B cell (primary cell): ENCODE results near the gene HOXA5. TPM values are rescaled to one million over a fixed set of nuclear protein-coding genes. Genes with fewer than 3 reads are reported as not detected.

ENCODE experiments used
- ATAC-seq: fragments of 200-7000 bp; cut with Tn5 transposase; one replicate; pipeline ENCODE4 v1.10.0; 2021; ENCODE audit warnings: low read depth, mild to moderate bottlenecking, moderate number of reproducible peaks, moderate library complexity
- CTCF ChIA-PET: fragments of 350-600 bp; sonication (Branson Sonifier 250); formaldehyde crosslinking; loops from one replicate; lab custom pipeline; 2021; ENCODE audit warnings: antibody characterized with exemption, inconsistent platforms; lab: Charles Lee
- POLR2A ChIA-PET: fragments of 350-600 bp; sonication (Branson Sonifier 250); formaldehyde crosslinking; loops from one replicate; lab custom pipeline; 2021; ENCODE audit warnings: antibody characterized with exemption; lab: Charles Lee
- DNase-seq: peaks from one replicate; pipeline ENCODE4 v3.0.0; 2013
- H2AFZ ChIP-seq: 2 replicates; pipeline ENCODE4 v1.6.1; 2012; ENCODE audit warnings: mild to moderate bottlenecking, low read depth, low read length; ENCODE audit not compliant: insufficient read depth, poor library complexity, severe bottlenecking
- H3K27ac ChIP-seq, 2 donors: 1 replicate in 1 of 2; 2 replicates in 1 of 2; pipeline ENCODE4 v1.5.1; 2012 to 2013; ENCODE audit warnings: low read length in 2 of 2, mild to moderate bottlenecking in 2 of 2, moderate library complexity in 1 of 2
- H3K27me3 ChIP-seq, 4 experiments: fragments of 200-600 bp in 1 of 4; sonication (generic) in 1 of 4; replicated peaks in 1 of 4; 1 replicate in 2 of 4; 2 replicates in 2 of 4; pipeline versions ENCODE4 v1.6.1 to v1.7.0; 2013 to 2016; ENCODE audit warnings: low read length in 3 of 4, mild to moderate bottlenecking in 2 of 4, mixed read lengths in 1 of 4, moderate library complexity in 1 of 4; ENCODE audit not compliant: insufficient read depth in 4 of 4, control insufficient read depth in 3 of 4; ENCODE audit errors: control extremely low read depth in 1 of 4
- H3K36me3 ChIP-seq, 2 experiments: replicated peaks in 1 of 2; 1 replicate in 1 of 2; 2 replicates in 1 of 2; pipeline versions ENCODE4 v1.6.1 to v1.7.1; 2013; ENCODE audit warnings: low read length in 1 of 2; ENCODE audit not compliant: insufficient read depth in 2 of 2, control insufficient read depth in 1 of 2; ENCODE audit errors: control extremely low read depth in 1 of 2, extremely low read depth in 1 of 2
- H3K4me1 ChIP-seq, 2 donors: fragments of 200-600 bp in 1 of 2; sonication (generic) in 1 of 2; 1 replicate in 1 of 2; 2 replicates in 1 of 2; pipeline versions ENCODE4 v1.5.1 to v1.6.1; 2013 to 2017; ENCODE audit warnings: low read length in 2 of 2; ENCODE audit not compliant: control insufficient read depth in 2 of 2, insufficient read depth in 2 of 2
- H3K4me2 ChIP-seq: replicated peaks from 2 replicates; pipeline ENCODE3; 2012; ENCODE audit warnings: mild to moderate bottlenecking, low read depth, low read length; ENCODE audit not compliant: poor library complexity, severe bottlenecking
- H3K4me3 ChIP-seq, 5 experiments: fragments of 200-600 bp in 1 of 5; sonication (generic) in 1 of 5; 1 replicate in 3 of 5; 2 replicates in 2 of 5; pipeline versions ENCODE4 v1.5.1 to v1.7.0; 2011 to 2016; ENCODE audit warnings: low read length in 4 of 5, mild to moderate bottlenecking in 4 of 5, low read depth in 2 of 5, control low read depth in 1 of 5, moderate library complexity in 1 of 5; ENCODE audit not compliant: insufficient read depth in 1 of 5; ENCODE audit errors: control extremely low read depth in 1 of 5, extremely low read depth in 1 of 5
- H3K79me2 ChIP-seq: fragments of 200-600 bp; sonication (generic); one replicate; pipeline ENCODE4 v1.6.0; 2016; ENCODE audit warnings: low read length; ENCODE audit not compliant: control insufficient read depth, insufficient read depth
- H3K9ac ChIP-seq: fragments of 200-600 bp; sonication (generic); 2 replicates; pipeline ENCODE4 v1.6.1; 2017; ENCODE audit warnings: mild to moderate bottlenecking, low read length, moderate library complexity
- H3K9me3 ChIP-seq, 3 donors: one replicate each; pipeline versions ENCODE4 v1.6.1 to v1.7.1; 2013; ENCODE audit warnings: low read length in 2 of 3; ENCODE audit not compliant: control insufficient read depth in 2 of 3, insufficient read depth in 1 of 3; ENCODE audit errors: control extremely low read depth in 1 of 3
- H4K20me1 ChIP-seq: 2 replicates; pipeline ENCODE4 v1.6.0; 2012; ENCODE audit warnings: mild to moderate bottlenecking, low read length; ENCODE audit not compliant: insufficient read depth, control insufficient read depth, poor library complexity, severe bottlenecking
- H3K27ac Mint-ChIP-seq: one replicate; pipeline ENCODE4 v1.8.0; 2021; ENCODE audit warnings: mixed read lengths
- H3K27me3 Mint-ChIP-seq: one replicate; pipeline ENCODE4 v1.8.0; 2021; ENCODE audit warnings: mixed read lengths
- H3K4me1 Mint-ChIP-seq: one replicate; pipeline ENCODE4 v1.8.0; 2021; ENCODE audit warnings: mixed read lengths
- H3K4me3 Mint-ChIP-seq: one replicate; pipeline ENCODE4 v1.8.0; 2021; ENCODE audit warnings: mixed read lengths
- H3K9me3 Mint-ChIP-seq: one replicate; pipeline ENCODE4 v1.8.0; 2022; ENCODE audit warnings: mixed read lengths; ENCODE audit not compliant: insufficient read depth
- EZH2 ChIP-seq: IDR thresholded peaks from 2 replicates; pipeline ENCODE4 v1.6.1; 2012; ENCODE audit warnings: borderline replicate concordance, low read depth, mild to moderate bottlenecking, moderate library complexity, low read length; ENCODE audit not compliant: insufficient read depth, poor library complexity, severe bottlenecking
- WGBS: methylation state at CpG from one replicate; pipeline ENCODE4 v1.1.5; 2013; ENCODE audit warnings: missing lambda C conversion rate; ENCODE audit not compliant: insufficient coverage; 5-methylcytosine and 5-hydroxymethylcytosine counted together
- intact Hi-C: fragments of 100-400 bp; cut with micrococcal nuclease; formaldehyde crosslinking; loops from one replicate; pipeline ENCODE4 v1.10.0; 2022
- polyA plus RNA-seq: library from polyadenylated mRNA; depleted of rRNA; stranded (reverse); fragments of >200 nt; gene quantifications from 2 replicates; pipeline ENCODE4 v1.2.3, GENCODE V29; 2012
- total RNA-seq, 2 donors: library from RNA; stranded (reverse); fragments of 120-200 nt in 1 of 2; gene quantifications; 1 replicate in 1 of 2; 2 replicates in 1 of 2; pipeline versions ENCODE4 v1.2.3 to v1.2.4, GENCODE V29; 2013 to 2022
- TF ChIP-seq, protein P1 (sequence below): fragments of 200-600 bp; IDR thresholded peaks from one replicate; pipeline ENCODE4 v1.8.0; 2022; ENCODE audit warnings: antibody characterized with exemption, mild to moderate bottlenecking

HOXA5 gene
- total and polyA plus RNA-seq, 2 donors (not counting 1 experiment from before 2014, with no cell fraction given) = not detected

DNA sequence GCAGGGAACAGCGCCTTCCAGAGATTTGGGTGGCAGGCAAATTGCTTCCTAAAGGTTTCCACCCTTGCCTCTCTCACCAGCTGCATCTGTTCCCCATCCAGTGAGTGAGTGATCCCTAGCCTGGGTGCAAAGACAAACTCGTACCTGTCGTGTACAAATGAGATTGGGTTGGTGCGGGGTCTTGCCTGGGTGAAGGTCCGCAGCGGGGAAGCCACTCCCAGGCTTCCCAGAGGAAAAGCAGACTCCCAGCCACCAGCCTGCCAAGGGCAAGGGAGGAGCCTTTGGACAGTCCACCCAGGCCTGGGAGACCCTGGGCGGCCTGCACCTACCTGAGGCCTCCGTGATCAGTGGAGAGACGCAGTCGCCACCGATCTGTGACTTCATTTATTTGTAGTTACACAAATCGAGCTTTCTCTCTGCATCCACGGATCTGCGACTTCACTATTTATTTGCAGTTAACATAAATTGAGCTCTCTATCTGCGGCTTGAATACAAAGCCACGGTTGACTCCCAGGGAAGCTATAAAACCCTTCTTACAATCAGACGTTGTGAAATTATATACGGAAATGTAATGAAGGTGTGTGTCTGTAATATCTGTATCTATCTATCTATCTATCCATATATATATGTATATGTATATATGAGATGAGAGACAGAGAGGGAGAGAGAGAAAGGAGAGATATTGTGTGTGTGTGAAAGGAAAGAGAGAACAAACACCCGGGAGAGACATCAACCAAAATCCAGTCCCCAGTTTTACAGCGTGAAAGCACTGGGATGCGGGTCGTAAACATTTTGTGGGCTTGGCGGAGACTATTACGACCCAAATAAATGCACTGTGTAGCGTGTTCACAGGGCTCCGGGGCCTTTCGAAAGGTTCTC lies 16.0 kb upstream of the HOXA5 start:
- Mint-ChIP-seq H3K27me3 (peaks cover 74% of the 10 kb centered on the region), H3K4me1 (peaks cover 38% of the 10 kb centered on the region), H3K9me3 (no peaks in the 10 kb centered on the region), H3K27ac (no peak overlapping the region), H3K4me3 (peak overlapping the region; percentile 86)
- no peaks in the 10 kb centered on the region for H3K36me3 ChIP-seq
- H3K79me2 ChIP-seq = no peaks in the 10 kb centered on the region
- peak overlapping the region; percentile 74 for H3K9ac ChIP-seq
- peaks cover 55 to 60% of the 10 kb centered on the region in 2 donors for H3K4me1 ChIP-seq
- peak overlapping the region; percentile 92 for H2AFZ ChIP-seq
- DNase-seq (peak; percentile 51), ATAC-seq (no peak)
- peak overlapping the region in 2 of 5 experiments; percentile 62 to 76 for H3K4me3 ChIP-seq
- peak overlapping the region; percentile 99 for H3K4me2 ChIP-seq
- TF ChIP-seq, protein P1, sequence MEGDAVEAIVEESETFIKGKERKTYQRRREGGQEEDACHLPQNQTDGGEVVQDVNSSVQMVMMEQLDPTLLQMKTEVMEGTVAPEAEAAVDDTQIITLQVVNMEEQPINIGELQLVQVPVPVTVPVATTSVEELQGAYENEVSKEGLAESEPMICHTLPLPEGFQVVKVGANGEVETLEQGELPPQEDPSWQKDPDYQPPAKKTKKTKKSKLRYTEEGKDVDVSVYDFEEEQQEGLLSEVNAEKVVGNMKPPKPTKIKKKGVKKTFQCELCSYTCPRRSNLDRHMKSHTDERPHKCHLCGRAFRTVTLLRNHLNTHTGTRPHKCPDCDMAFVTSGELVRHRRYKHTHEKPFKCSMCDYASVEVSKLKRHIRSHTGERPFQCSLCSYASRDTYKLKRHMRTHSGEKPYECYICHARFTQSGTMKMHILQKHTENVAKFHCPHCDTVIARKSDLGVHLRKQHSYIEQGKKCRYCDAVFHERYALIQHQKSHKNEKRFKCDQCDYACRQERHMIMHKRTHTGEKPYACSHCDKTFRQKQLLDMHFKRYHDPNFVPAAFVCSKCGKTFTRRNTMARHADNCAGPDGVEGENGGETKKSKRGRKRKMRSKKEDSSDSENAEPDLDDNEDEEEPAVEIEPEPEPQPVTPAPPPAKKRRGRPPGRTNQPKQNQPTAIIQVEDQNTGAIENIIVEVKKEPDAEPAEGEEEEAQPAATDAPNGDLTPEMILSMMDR = no peak
- TF ChIP-seq EZH2 = no peak
- WGBS = 29% methylated on average over 23 of the region's 27 CpGs
- H3K9me3 ChIP-seq = peaks cover 0 to 76% (median 16%) of the 10 kb centered on the region in 3 donors
- intact Hi-C loops = loop anchor here (2.0 to 10.0 kb wide), 4 partner anchors 41 to 1082 kb away; partner anchors contain the start of gene HOXA13
- no peak overlapping the region for H3K27ac ChIP-seq
- ChIA-PET POLR2A (no interaction called here), CTCF (interaction anchor here (0.9 to 1.7 kb wide), 8 partner anchors 8 to 794 kb away, joined by 3 to 10 read pairs (median 4); partner anchors contain the start of gene HOXA10)
- peaks cover 1 to 88% (median 77%) of the 10 kb centered on the region in 4 experiments for H3K27me3 ChIP-seq
- no peaks in the 10 kb centered on the region for H4K20me1 ChIP-seq
